CD4-positive, CD25-positive, alpha-beta regulatory T cell (primary cell): ENCODE data around the gene HYOU1. TPM values are rescaled to one million over a fixed set of nuclear protein-coding genes. Genes with fewer than 3 reads are reported as not detected.
"Not testable (repeated sequence)": the region's sequence is repeated elsewhere in the genome, so short reads cannot be mapped to it uniquely, and the experiment has no call there.

ENCODE experiments used
- ATAC-seq, 2 donors: fragments of 150-1000 bp; cut with Tn5 transposase; one replicate each; pipeline ENCODE4 v1.10.0; 2021; ENCODE audit warnings: low read depth in 2 of 2, moderate number of reproducible peaks in 2 of 2, moderate library complexity in 1 of 2
- DNase-seq, 3 donors: peaks; one replicate each; pipeline versions ENCODE4 v3.0.0 to v3.0.0-alpha.2; 2012 to 2022; ENCODE audit warnings: mixed read lengths in 1 of 3
- H3K27ac ChIP-seq: one replicate; pipeline ENCODE4 v1.7.0; 2013; ENCODE audit warnings: mild to moderate bottlenecking, low read length; ENCODE audit not compliant: insufficient read depth, poor library complexity, severe bottlenecking
- H3K27me3 ChIP-seq: one replicate; pipeline ENCODE4 v1.7.0; 2013; ENCODE audit warnings: low read length; ENCODE audit not compliant: control insufficient read depth, insufficient read depth
- H3K36me3 ChIP-seq: one replicate; pipeline ENCODE4 v1.7.0; 2013; ENCODE audit warnings: mild to moderate bottlenecking, low read length, moderate library complexity; ENCODE audit not compliant: control insufficient read depth, insufficient read depth
- H3K4me1 ChIP-seq: 2 replicates; pipeline ENCODE4 v1.7.0; 2013; ENCODE audit warnings: mild to moderate bottlenecking, low read length; ENCODE audit not compliant: insufficient read depth, control insufficient read depth, poor library complexity, severe bottlenecking
- H3K4me3 ChIP-seq: one replicate; pipeline ENCODE4 v1.7.0; 2013; ENCODE audit warnings: low read depth, mild to moderate bottlenecking, low read length, moderate library complexity
- H3K9me3 ChIP-seq, 2 experiments: 1 replicate in 1 of 2; 2 replicates in 1 of 2; pipeline ENCODE4 v1.7.0; 2013; ENCODE audit warnings: low read length in 2 of 2, mild to moderate bottlenecking in 1 of 2, moderate library complexity in 1 of 2; ENCODE audit not compliant: control insufficient read depth in 2 of 2
- H3K27ac Mint-ChIP-seq, 3 donors: one replicate each; pipeline ENCODE4 v1.8.0; 2020 to 2022; ENCODE audit warnings: mild to moderate bottlenecking in 3 of 3, mixed read lengths in 3 of 3, moderate library complexity in 2 of 3
- H3K27me3 Mint-ChIP-seq: one replicate; pipeline ENCODE4 v1.8.0; 2022; ENCODE audit warnings: mild to moderate bottlenecking, mixed read lengths
- H3K36me3 Mint-ChIP-seq: one replicate; pipeline ENCODE4 v1.8.0; 2020; ENCODE audit warnings: mixed read lengths
- H3K4me1 Mint-ChIP-seq, 4 donors: one replicate each; pipeline ENCODE4 v1.8.0; 2020 to 2022; ENCODE audit warnings: mixed read lengths in 4 of 4, mild to moderate bottlenecking in 1 of 4
- H3K4me3 Mint-ChIP-seq, 4 donors: one replicate each; pipeline ENCODE4 v1.8.0; 2020 to 2022; ENCODE audit warnings: mild to moderate bottlenecking in 4 of 4, mixed read lengths in 4 of 4, moderate library complexity in 3 of 4
- H3K9me3 Mint-ChIP-seq, 7 donors: one replicate each; pipeline ENCODE4 v1.8.0; 2020 to 2022; ENCODE audit warnings: mixed read lengths in 7 of 7, mild to moderate bottlenecking in 3 of 7, moderate library complexity in 2 of 7
- polyA plus RNA-seq, 4 donors: library from polyadenylated mRNA; unstranded; fragments of 300-500 nt; fragmentation: Illumina TruSeq; gene quantifications; one replicate each; pipeline ENCODE4 v1.2.3, GENCODE V29; 2021
- total RNA-seq: library from RNA; stranded (reverse); gene quantifications from one replicate; pipeline ENCODE4 v1.2.3, GENCODE V29; 2022

Gene HYOU1
- total and polyA plus RNA-seq, 5 donors from 2014 or later = 13.4 to 108 (median 14.8) TPM

GRCh38 chr11:119034813-119035212, 22.2 kb downstream of the HYOU1 start:
- H3K4me3 Mint-ChIP-seq = no peak overlapping the region
- H3K27ac ChIP-seq = no peak overlapping the region
- no peaks in the 10 kb centered on the region for H3K36me3 Mint-ChIP-seq
- H3K4me1 Mint-ChIP-seq = peaks cover 0 to 13% (median 5%) of the 10 kb centered on the region in 4 donors
- no peaks in the 10 kb centered on the region for H3K27me3 ChIP-seq
- no peaks in the 10 kb centered on the region for H3K9me3 Mint-ChIP-seq
- no peaks in the 10 kb centered on the region for H3K9me3 ChIP-seq
- ATAC-seq (no peak), DNase-seq (no peak)
- peaks cover 7% of the 10 kb centered on the region for H3K4me1 ChIP-seq
- no peaks in the 10 kb centered on the region for H3K36me3 ChIP-seq
- H3K27me3 Mint-ChIP-seq = peaks cover 10% of the 10 kb centered on the region
- peak overlapping the region in 1 of 3 donors; percentile 48 for H3K27ac Mint-ChIP-seq
- no peak overlapping the region for H3K4me3 ChIP-seq

GRCh38 chr11:119033421-119033820, 23.6 kb downstream of the HYOU1 start:
- H3K27me3 Mint-ChIP-seq, ATAC-seq, H3K36me3 Mint-ChIP-seq, H3K27me3 ChIP-seq, H3K9me3 ChIP-seq, H3K4me3 ChIP-seq, H3K9me3 Mint-ChIP-seq, H3K27ac ChIP-seq, DNase-seq, H3K27ac Mint-ChIP-seq, H3K4me3 Mint-ChIP-seq, H3K36me3 ChIP-seq: not testable (repeated sequence)
- peaks cover 17% of the 10 kb centered on the region for H3K4me1 ChIP-seq
- H3K4me1 Mint-ChIP-seq = peaks cover 0 to 21% (median 10%) of the 10 kb centered on the region in 4 donors

- Histone ChIP-seq H3K4me1 (peaks cover 17% of the 10 kb centered on the region), H3K27ac (no peak overlapping the region), H3K27me3 (no peaks in the 10 kb centered on the region), H3K9me3 (no peaks in the 10 kb centered on the region), H3K4me3 (no peak overlapping the region), H3K36me3 (no peaks in the 10 kb centered on the region)
- DNase-seq (no peak), ATAC-seq (no peak)
- Mint-ChIP-seq H3K27me3 (peaks cover 5% of the 10 kb centered on the region), H3K27ac (peak overlapping the region in 1 of 3 donors; percentile 32), H3K36me3 (no peaks in the 10 kb centered on the region), H3K4me1 (peaks cover 0 to 23% (median 10%) of the 10 kb centered on the region in 4 donors), H3K4me3 (peak overlapping the region in 1 of 4 donors; percentile 8), H3K9me3 (no peaks in the 10 kb centered on the region)
These were observed 25.1 kb downstream of the HYOU1 start for GRCh38 chr11:119031912-119032280.

GRCh38 chr11:119030329-119031047, 26.5 kb downstream of the HYOU1 start, which contains the start of gene SLC37A4:
Gene SLC37A4, minus strand, starts transcription at chr11:119030877.
- peak; percentile 90 for ATAC-seq
- no peaks in the 10 kb centered on the region for H3K27me3 ChIP-seq
- H3K36me3 Mint-ChIP-seq = peaks cover 3% of the 10 kb centered on the region
- H3K27ac ChIP-seq = peak within 1 kb of the TSS; percentile 88
- H3K27ac Mint-ChIP-seq = peak within 1 kb of the TSS; percentile 84 to 92 (median 90)
- peaks cover 0 to 25% (median 12%) of the 10 kb centered on the region in 4 donors for H3K4me1 Mint-ChIP-seq
- peaks cover 17% of the 10 kb centered on the region for H3K4me1 ChIP-seq
- no peaks in the 10 kb centered on the region for H3K9me3 ChIP-seq
- H3K4me3 Mint-ChIP-seq = peak within 1 kb of the TSS; percentile 82 to 98 (median 94)
- peak within 1 kb of the TSS; percentile 60 for H3K4me3 ChIP-seq
- H3K36me3 ChIP-seq = peaks cover 5% of the 10 kb centered on the region
- peaks cover 5% of the 10 kb centered on the region for H3K27me3 Mint-ChIP-seq
- DNase-seq = peak; percentile 97 to 99 (median 98)
- H3K9me3 Mint-ChIP-seq = no peaks in the 10 kb centered on the region

GRCh38 chr11:119030029-119030328, 27.0 kb downstream of the HYOU1 start:
- H3K4me3 ChIP-seq = peak overlapping the region; percentile 60
- ATAC-seq = no peak

GRCh38 chr11:119029340-119030028, 27.5 kb downstream of the HYOU1 start:
- ATAC-seq (no peak), DNase-seq (peak in 2 of 3 donors; percentile 19 to 48)
- Mint-ChIP-seq H3K4me1 (peaks cover 0 to 31% (median 14%) of the 10 kb centered on the region in 4 donors), H3K4me3 (peak overlapping the region; percentile 82 to 98 (median 94)), H3K27me3 (no peaks in the 10 kb centered on the region), H3K36me3 (peaks cover 13% of the 10 kb centered on the region), H3K9me3 (no peaks in the 10 kb centered on the region), H3K27ac (peak overlapping the region; percentile 82 to 90 (median 84))
- H3K9me3 ChIP-seq = no peaks in the 10 kb centered on the region
- H3K27me3 ChIP-seq = no peaks in the 10 kb centered on the region
- H3K4me3 ChIP-seq = peak overlapping the region; percentile 60
- peaks cover 15% of the 10 kb centered on the region for H3K36me3 ChIP-seq
- peaks cover 17% of the 10 kb centered on the region for H3K4me1 ChIP-seq
- H3K27ac ChIP-seq = peak overlapping the region; percentile 88

More at GRCh38 chr11:119030029-119030328, 27.0 kb downstream of the HYOU1 start:
- Histone ChIP-seq H3K9me3 (no peaks in the 10 kb centered on the region), H3K36me3 (peaks cover 10% of the 10 kb centered on the region), H3K4me1 (peaks cover 17% of the 10 kb centered on the region), H3K27ac (peak overlapping the region; percentile 88), H3K27me3 (no peaks in the 10 kb centered on the region)
- Mint-ChIP-seq H3K27ac (peak overlapping the region in 2 of 3 donors; percentile 82 to 90), H3K4me1 (peaks cover 0 to 27% (median 14%) of the 10 kb centered on the region in 4 donors), H3K9me3 (no peaks in the 10 kb centered on the region), H3K27me3 (peaks cover 2% of the 10 kb centered on the region), H3K4me3 (peak overlapping the region; percentile 82 to 98 (median 94)), H3K36me3 (peaks cover 8% of the 10 kb centered on the region)
- no peak for DNase-seq

- Histone ChIP-seq H3K27ac (no peak overlapping the region), H3K9me3 (no peaks in the 10 kb centered on the region), H3K27me3 (no peaks in the 10 kb centered on the region), H3K4me3 (no peak overlapping the region), H3K36me3 (peaks cover 19% of the 10 kb centered on the region), H3K4me1 (peaks cover 17% of the 10 kb centered on the region)
- no peaks in the 10 kb centered on the region for H3K27me3 Mint-ChIP-seq
- H3K27ac Mint-ChIP-seq = peak overlapping the region; percentile 82 to 90 (median 84)
- peak overlapping the region; percentile 4 to 98 (median 87) for H3K4me3 Mint-ChIP-seq
- peaks cover 1 to 36% (median 15%) of the 10 kb centered on the region in 4 donors for H3K4me1 Mint-ChIP-seq
- ATAC-seq (no peak), DNase-seq (no peak)
- H3K36me3 Mint-ChIP-seq = peaks cover 18% of the 10 kb centered on the region
- H3K9me3 Mint-ChIP-seq = no peaks in the 10 kb centered on the region
These were observed 28.0 kb downstream of the HYOU1 start for GRCh38 chr11:119029069-119029339.
